Fibroblast of peridontal ligament (primary cell): ENCODE data around the gene ABTB2.

ENCODE experiments used
- DNase-seq: peaks from one replicate; pipeline ENCODE4 v3.0.0-alpha.2; 2010; ENCODE audit errors: extremely low read depth

Gene ABTB2

DNA sequence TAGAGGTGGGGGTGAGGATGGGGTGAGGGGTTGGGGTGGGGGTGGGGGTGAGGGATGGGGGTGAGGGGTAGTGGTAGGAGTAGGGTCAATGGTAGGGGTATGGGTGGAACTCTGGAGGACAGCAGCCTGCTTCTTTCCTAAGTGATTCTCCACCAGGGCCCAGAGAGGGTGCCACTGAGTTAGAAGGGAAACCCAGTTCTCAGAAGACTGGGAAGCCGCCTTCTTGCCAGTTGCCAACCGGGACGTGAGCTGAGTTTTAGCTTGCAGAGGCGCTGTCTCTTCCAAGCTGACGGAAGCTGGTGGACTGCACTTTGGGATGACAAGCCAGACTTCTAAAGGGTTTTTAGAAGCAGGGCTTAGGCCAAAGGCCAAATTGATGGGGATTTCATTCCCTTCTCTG is 148.0 kb downstream of the ABTB2 start:
- DNase-seq: no peak

DNA sequence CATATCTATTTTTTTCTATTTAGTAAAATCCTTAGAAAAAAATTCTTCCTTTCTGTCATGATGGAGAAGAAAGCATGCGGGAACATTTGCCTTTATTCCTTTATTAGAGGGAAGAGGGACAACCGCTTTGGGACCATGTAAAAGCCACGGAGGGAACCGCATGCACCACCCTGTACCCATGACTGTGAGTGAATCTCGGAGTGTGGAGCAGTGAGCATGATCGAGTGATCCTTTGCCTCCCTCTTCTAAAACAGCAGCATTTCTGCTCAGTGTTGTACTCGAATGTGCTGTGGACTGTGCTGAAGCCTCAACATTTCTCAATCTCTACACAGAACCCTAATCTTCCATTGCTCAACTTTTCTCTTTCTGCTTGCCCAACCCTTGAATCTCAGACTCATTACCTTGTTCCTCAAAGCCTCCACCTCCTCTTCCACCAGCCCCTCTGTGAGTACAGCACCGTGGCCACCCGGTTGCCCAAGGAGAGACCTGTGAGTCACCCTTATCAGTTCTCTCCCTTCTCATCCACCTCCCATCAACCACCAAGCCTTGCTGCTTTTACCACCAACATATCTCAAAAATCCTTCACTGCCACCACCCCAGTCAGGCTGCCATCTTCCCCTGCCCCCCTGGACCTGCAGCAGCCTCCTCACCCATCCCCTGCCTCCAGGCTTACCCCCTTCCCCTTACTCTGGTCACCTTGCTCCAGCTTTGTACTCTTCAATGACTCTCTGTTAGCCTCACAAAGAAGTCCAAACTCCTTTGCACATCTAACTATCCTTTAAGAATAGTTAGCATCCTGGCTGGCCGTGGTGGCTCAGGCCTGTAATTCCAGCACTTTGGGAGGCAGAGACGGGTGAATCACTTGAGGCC is 149.3 kb downstream of the ABTB2 start:
- no peak for DNase-seq

DNA sequence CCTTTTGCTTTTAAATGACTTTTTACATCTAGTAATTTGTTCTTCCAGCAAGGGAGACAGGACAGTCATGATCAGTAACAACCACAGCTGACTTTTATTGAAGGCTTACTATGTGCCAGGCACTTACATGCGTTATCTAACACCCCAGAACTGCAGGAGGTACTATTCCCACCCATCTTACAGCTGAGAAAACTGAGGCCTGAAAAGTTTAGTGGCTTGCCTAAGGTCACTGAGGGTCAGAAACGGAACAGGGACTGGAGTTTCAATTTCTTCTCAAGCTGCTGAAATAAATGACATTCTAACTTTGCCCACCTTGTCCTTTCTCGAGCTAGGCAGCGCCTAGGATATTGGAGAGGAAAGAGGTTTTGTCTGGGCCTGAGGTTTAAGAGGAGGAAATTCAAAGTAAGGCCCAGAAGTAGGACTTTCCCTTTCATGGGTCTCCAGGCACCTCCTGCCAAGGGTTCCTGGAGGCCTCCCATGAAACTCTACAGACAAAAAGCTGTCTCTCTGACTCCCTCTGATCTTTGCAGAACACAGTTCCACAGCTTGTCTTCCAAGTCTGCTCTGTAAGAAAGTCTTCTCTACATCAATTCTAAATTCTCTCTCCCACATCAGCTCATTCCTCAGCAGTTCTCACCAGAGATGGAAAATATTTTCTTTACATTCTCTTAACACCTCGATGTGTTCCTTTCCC is 150.2 kb downstream of the ABTB2 start:
- no peak for DNase-seq

DNA sequence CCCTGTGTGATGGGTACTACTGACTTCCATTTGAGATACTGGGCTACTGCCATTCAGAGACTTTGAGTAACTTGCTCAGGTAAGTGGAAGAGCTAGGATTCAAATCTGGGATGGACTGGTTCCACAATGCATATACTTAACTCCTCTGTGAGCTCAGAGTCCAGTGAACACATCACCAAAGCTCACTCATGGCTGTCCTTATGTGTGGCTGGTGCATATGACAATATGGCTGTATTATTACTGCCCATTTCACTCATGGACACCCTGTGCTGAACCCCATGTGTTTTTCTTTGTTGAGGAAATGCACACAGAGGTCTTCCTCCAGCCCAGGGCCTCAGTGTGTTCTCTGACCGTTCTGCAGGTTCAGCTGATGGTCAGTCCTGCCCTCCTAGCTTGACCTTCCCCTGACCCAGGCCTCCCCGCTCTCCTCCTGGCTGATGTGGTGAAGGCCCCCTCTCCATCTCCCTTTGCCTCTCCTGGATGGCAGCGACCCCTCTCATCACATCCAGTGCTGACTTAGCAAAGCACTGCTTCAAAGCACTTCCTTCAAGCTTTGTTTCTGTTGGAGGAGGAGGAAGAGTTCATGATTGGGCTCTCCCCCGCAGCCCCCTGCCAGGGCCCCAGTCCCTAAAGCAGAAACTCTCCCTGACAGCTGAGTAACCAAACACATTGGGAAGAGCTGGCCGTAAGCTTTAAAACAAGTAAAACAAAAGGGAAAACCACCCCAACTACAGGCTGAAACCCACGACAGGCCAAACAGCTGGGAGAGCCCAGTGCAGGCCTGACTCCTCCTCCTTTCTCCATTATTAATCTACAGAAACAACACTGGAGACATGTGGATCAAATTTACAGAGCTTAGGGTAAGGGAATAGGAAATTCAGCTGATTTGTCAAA is 151.2 kb downstream of the ABTB2 start:
- DNase-seq: peak; percentile 58

DNA sequence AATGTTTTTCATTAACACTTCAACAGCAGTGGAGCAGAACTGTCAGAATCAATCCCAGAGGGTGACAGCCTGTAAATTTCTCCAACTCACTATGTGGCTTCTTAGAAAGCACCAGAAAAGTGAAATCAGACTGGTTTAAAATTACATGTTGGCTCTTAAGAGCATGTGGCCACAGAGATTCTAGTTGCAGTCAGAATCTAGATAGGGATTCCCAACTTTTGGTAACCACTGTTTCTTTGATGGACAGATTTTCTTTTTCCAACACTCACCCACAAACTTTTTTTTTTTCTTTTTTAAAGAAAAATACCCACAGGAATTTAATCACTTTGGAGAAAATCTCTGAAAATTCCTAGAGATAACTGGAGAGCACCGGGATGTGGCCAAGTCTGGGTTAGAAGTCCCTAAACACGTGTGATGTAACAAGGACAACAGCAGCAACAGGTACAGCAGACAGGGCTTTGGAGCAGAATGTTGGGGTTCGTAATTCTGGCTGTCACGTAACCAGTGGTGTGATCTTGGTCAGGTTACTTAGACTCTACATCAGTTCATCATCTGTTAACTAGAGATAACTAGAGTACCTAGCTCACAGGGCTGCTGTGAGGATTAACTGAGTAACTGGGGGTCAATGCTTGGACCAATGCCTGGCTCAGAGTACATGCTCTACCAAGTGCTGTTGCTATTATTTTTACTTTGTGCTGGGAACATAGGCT is 152.3 kb downstream of the ABTB2 start:
- DNase-seq: peak; percentile 50

DNA sequence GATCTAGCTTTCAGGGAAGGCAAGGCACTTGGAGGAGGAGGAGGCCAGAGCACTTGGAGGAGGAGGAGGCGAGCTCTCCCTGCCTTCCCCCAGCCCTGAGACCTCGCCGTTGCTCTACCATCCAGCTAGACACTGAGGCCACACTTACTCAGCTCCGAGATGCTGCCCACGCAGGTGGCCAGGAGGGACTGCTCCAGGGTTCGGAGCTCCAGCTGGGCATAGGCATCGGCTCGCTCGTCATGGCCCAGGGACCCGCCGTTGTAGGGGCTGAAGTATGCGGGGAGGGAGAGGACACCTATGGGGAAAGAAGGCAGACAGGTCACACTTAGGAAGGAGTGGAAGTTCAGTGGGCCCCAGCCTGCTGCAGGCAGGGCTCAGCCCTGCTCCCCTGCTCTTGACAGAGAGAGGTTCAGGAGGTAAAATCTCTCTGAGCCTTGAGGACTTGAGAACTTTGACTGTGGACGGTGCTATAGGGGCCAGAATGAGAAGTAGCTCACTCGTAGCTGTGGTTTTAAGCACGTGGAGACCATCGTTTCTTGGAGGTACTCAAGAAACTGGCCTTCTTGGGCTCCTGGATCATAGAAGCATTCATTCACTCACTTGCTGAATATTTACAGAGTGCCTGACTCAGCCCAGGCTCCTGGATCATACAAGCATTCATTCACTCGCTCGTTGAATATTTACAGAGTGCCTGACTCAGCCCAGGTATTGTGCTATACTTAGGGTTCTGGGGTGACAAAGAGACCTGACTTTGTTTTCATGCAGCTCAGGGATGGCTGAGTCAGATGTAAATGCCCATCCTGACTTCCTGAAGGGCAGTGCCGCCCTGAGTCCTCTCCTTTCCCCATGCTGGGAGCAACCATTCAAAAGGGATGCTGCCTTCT is 153.2 kb downstream of the ABTB2 start:
- DNase-seq: no peak

DNA sequence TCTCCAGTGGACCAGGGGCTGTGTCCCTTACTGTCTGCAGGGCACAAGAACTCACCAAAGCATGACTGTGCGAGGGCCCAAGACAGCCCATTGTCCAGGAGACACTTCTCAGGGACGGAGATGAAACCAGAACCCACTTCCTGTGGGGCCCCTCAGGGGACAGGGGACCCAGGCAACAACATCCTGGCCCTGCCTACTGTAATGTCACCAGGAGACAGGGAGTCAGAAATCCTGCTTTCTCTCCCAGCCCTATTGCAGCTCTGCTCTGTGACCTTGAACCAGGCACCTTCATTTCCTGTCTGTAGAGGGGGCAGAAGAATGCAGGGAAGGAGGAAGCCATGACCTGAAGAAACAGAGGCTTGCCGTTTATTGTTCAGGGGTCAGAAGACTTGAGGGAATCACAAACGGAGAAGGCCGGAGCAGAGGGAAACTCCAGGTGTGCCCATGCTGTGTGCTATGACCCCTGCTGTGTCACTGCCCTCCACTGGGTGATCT is 154.4 kb downstream of the ABTB2 start:
- no peak for DNase-seq

DNA sequence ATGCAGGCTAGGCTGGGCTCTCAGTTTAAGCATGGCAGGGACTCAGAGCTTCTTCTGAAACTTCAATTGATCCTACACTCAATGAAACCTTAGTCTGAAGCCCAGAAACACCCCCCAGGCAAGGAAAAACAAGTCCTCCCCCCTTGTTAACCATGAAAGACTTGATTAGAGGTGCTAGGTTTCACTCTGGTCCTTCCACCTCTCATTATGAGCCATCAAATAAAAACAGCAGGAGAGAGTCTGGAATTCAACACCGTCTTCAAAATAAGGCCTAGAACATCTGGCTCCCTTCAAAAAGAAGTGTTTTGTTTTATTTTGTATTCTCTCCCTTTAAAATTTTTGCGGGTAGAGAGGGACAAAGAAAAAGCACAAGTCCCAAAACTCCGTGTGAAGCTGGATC is 156.7 kb downstream of the ABTB2 start:
- DNase-seq: no peak

DNA sequence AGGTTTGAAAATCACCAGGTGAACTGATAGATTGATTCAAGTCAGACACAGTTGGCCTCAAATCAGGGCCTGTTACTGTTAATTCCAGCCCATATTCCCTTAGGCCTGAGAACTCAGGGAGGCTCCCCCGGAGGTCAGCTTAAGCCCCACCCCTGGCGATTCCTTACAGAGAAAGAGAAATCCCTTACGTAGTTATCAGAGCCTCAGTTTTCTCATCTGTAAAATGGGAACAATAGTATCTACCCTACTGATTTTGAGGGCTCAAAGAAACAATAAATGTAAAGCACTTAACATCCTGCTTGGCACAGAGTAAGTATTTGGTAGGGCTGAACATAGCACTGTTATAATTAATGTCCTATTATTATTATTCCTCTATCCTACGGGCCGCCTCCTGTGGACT is 158.3 kb downstream of the ABTB2 start:
- no peak for DNase-seq

DNA sequence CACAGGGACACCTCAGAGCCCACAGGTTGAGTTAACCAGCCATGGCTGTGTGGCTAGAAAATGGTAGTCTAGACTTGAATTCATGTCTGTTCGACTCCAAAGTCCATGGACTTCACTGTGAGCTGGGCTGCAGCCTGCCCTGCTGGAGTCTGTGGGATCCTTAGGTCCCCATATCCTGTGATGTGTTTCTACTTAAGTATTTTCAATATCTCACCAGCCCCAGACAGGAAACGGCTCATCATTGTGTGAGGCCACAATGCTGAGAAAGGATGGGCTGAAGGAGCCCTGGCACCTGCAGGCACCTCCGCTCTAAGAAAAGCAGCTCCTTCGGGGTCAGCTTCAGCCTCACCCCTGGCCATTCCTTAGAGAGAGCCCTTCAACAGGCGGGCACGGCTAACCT is 159.3 kb downstream of the ABTB2 start:
- DNase-seq: no peak

DNA sequence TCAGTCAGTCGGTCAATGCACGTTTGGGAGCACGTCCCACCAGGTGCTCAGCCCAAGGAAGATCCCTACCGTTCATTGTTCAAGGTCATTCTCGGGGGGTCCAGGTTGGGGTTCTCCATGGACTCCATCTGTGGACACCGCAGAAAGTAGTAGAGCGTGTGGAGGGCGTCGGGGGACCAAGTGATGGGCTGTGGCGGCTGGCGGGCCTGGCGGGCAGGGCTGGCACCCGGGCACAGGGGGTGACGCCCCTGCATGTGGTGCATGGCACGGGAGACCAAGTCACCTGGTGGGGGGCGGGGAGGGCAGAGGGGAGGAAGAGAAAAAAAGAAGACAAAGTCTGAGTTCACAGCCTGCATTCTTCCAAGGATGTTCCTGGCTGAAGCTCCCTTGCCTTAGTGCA is 160.6 kb downstream of the ABTB2 start:
- DNase-seq: no peak

DNA sequence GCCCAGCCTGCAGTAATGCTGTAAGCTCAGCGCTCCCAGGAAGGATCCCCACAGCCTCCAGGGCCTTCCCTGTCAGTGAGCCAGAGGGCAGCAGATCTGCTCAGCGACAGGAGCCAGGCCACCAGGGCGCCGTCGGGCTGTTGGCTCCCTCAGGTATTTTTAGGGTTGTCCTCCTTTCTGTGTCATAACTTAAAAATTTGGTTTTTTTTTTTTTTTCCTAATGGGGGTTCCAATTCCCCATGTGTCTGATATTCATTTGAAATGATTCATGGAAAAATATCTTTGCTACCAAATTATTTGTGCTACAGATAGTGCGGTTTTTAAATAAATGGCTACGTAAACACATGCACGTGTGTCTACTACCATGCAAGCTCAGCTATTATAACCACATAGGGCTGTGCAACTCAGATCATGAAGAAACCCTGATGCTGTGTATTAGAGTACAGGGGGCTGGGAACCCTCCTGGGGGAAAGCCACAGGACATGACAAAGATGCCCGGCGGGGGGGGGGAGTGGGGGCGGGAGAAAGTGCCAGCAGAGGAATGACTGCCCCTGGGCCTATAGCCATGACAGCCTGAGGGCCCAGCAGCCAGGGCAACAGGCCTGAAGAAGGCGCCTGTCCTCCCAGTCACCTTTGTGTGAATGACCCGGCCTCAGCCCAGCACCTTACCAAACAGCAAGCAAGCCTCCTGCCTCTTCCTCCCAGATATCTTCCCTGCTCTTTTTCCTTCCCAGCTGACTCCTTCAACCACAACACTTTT is 163.1 kb downstream of the ABTB2 start:
- DNase-seq: no peak

DNA sequence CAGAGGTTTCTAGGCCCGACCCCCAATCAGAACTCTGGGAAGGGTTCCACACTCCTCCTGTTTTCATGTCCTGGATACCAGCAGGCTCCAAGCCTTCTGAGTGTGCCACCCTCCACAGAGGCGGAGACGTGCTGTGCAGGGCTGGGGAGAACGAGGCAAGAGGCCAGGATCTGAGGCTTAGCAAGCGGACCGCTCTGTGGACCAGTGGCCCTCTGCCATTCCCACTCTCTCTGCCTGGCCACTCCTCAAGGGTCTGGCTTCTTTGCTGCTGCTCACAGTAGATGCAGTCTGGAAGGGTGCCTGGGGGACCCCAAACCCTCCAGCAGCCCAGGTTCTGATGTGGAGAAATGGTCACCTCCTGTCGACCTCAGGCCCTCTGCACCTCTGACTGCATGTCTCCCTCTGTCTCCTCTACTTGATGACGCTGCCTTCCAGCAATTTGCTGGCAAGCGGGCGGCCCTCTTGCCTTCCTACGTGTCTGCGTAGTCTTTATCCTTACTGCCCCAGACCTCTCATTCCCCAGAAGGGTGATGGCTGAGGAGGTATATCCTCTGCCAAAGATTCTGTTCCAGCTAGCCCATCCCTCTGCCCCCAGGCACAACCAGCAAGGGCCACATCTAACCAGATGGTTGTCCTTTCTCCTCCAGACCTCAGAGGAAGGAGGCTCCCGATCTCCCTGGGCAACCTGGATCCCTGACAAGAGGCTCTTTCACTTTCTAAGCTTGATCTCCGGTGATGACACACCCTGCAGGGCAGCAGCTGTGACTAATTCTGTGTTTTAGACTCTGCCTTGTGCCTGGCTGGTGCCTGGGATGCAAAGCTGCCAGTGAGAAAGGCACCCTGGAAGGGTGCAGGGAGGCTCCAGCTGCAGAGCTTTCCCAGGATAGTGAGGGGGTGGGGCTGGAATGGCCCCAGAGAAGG is 165.1 kb downstream of the ABTB2 start:
- DNase-seq: peak; percentile 93

DNA sequence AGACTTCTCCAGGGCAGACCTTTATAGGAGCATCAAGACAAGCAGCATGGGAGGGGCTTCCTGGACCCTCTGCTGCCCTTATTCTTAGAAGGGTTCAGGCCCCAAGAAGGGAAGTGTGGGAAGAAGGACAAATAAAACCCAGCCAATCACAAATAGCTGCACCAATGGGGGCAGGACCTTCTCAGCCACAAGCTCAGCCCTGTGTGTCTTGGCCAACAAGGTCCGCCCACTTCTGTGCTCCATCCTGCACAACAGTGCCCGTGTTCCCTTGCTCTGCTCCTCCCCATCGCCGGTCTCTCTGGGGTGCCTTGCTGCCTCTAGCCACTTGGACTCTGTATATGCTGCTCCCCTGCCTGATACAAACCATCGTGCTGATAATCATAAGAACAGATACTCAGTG is 166.2 kb downstream of the ABTB2 start:
- no peak for DNase-seq

DNA sequence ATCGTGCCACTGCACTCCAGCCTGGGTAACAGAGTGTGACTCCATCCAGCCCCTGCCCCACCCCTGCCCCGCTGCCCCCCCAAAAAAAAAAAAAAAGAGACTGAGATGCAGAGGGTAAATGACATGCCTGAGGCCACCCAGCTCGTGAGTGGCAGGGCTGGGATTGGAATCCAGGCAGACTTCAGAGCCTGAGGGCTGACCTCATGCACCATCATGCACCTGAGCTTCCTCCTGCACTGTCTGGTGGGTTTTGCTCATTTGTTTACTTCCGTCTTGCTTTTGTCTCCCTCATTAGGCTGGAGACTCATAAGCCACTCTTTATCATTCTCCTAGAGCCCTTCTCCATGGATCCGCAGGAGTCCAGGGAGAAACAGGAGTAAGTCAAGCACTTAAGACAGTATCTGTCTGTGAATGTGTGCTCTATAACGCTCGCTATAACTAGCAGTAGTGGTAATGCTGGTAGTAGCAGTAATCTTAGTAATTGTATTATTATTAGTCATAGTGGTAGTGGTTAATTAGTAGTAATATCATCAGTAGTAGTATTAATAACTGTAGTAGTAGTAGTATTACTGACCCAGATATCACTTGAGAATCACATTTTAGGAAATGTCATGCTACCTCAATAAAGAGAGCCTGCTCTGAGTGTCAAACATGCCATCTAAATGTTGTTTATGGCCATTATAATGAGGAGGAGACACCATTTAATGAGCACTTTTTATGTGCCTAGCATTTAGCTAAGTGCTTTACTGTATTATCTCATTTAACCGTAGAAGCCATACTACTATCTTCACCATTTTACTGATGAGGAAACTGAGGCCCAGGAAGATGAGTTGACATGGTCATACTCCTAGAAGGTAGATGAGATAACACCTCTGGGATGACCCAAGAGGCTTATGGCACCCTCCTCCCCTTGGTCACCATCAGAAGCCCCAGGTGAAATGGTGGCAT is 167.3 kb downstream of the ABTB2 start:
- DNase-seq: no peak

DNA sequence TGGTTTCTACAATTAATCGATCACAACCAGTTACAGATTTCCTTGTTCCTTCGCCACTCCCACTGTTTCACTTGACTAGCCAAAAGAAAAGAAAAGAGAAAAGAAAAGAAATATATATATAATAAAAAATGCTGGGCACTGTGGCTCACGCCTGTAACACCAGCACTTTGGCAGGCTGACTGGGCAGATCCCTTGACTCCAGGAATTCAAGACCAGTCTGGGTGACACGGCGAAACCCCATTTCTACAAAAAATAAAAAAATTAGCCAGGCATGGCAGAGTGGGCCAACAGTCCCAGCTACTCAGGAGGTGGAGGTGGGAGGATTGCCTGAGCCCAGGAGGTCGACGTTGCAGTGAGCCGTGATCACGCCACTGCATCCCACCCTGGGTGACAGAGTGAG is 168.6 kb downstream of the ABTB2 start:
- DNase-seq: no peak

DNA sequence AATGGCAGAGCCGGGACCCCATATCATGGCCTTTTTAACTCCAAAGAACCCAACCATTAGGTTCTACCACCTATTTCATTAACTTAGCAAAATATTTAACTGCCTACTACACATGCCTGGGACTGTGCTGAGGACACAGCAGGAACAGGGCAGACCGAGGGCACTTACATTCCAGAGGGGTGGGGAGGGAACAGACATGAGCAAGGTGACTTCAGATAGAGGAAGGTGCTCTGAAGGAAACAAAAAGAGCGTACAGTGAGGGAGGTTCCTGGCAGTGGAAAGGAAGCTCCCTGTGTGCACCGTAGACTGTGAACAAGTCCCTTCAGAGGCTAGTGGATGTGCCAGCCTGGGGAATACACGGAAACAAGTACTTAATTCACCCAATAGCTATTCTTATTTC is 169.6 kb downstream of the ABTB2 start:
- no peak for DNase-seq
